Activated CD8-positive, alpha-beta memory T cell treated with anti-CD3 and anti-CD28 coated beads, Interleukin-2, amount 50 U/mL, for 4 hours (primary cell): ENCODE measurements around the gene JADE1.

ENCODE experiments used
- DNase-seq: peaks from one replicate; pipeline ENCODE4 v3.0.0-alpha.2; 2020

The JADE1 gene

DNA sequence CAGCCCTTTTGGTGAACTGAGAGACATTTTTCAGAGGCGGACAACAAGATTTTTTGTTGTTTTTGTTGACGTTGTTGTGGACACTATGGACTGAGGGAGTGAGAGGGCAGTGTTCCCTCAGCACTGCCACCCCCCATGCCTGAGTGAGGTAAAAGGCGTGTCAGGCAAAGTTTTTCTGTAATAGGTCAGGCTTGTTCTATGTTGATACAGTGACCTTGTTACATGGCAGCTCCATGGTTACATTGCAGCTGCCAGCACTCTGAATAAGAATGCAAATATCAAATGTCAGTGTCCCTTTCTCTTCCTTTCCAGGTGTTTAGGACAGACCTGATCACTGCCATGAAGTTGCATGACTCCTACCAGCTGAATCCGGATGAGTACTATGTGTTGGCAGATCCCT, 36.6 kb downstream of the JADE1 start:
- DNase-seq = no peak

DNA sequence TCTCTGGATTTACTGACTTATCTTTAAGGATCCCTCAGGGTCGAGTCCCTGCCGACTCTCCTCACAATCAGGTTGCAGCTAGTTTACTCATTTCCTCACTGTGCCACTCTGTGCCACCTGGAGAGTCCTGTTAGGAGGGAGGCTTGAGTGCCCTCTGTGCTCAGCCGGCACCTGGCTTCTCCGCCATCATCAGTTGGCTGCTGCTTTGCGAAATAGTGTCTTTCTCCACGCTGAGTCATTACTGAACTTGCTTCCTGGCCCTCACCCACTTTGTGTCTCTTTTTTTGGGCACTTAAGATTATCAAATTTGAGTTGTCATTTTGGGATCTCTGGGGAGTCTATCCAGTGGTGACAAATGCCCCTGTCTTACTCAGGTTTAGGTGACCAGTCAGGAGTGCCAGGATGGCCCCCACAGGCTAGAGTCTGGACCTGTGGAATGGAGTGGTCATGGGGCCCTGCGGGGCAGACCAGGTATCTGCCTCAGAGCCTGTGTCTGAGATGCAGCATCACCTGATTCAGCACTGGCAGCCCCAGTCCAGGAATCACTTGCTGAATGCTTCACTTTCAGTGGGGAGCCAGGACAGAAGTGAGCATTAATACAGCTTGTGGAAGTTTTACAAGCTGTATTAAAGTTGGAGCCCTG, 37.7 kb downstream of the JADE1 start:
- DNase-seq = no peak

DNA sequence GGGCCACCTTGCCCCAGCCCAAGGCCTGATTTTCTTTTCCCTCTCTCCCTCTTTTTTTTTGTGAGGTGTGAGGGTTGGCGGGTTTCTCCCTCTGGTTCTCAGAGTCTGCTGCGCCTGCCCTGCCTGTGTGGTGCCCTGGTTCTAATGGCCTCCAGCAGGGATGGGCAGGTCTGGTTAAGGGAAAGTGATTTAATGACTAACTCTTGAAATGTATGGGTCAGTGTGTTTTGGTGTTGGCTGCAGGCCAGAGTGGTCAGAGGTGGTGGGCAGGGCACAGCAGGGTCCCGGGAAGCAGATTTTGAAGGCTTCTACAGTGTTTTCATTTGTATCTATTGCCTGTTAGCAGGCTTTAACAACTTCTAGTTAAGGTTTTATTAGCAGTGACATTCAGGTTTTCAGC, 39.0 kb downstream of the JADE1 start:
- DNase-seq = no peak

DNA sequence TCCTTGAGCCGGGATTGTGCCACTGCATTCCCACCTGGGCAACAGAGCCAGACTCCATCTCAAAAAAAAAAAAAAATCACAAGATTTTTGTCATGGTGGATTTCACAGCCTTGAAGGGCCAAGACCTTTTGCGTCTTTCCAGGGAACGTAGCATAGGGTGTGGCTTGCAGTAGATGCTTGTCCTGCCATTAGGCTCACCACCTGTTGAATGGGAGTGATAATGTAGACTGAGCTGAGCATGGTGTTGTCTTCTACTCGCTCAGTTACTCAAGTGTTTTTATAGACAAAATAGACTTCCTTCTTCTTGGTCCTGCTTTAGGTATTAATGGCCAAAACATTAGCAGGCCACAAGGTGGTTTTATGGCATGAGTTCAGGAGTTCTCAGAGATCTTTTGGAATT, 40.8 kb downstream of the JADE1 start:
- DNase-seq = no peak

DNA sequence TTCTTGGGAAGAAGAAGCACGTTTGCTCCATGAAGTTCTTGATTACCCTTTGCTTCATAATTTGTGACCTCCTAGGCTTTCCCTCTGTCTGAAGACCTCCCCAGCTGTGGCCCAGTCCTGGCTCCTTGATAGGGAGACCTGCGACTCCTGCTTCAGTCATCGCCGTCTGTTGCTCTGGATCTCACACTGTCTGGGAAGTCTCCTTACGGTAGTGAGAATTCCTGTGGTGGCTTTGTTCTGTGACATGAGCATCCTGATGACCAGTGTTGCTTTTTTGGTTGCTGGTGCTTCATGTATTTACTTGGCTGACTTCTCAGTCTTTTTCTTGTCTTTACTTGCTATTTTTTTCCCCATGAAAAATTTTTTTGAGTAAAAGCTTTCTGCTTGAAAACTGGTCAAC, 44.2 kb downstream of the JADE1 start:
- no peak for DNase-seq

DNA sequence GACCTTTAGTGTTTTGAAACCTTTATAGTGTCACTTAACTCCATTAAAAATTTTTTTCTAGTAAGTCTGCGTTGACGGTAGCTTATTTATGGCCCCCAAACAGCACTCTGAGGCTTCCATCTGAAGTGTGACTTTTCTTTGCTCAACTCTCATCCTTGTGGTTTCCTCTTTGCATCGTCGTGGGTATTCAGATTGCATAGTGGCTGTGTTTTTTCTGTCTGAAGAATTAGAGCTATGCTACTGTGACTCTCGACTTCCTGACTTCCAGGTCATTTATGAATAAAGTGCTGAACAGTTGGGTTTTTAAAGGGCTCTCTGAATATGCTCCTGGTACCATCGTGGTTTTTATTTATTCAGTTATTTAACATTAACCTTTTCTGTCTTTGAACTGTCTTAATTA, 44.9 kb downstream of the JADE1 start:
- no peak for DNase-seq

DNA sequence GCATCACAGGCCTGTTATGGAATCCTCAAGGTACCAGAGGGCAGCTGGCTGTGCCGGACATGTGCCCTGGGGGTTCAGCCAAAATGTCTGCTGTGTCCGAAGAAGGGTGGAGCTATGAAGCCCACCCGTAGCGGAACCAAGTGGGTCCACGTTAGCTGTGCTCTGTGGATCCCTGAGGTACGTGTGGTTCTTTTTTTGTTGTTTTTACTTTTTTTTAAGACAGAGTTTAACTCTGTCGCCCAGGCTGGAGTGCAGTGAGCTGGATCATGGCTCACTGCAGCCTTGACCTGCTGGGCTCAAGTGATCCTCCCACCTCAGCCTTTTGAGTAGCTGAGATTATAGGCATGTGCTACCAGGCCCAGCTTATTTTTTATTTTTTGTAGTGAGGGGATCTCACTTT, 46.1 kb downstream of the JADE1 start:
- DNase-seq = no peak

DNA sequence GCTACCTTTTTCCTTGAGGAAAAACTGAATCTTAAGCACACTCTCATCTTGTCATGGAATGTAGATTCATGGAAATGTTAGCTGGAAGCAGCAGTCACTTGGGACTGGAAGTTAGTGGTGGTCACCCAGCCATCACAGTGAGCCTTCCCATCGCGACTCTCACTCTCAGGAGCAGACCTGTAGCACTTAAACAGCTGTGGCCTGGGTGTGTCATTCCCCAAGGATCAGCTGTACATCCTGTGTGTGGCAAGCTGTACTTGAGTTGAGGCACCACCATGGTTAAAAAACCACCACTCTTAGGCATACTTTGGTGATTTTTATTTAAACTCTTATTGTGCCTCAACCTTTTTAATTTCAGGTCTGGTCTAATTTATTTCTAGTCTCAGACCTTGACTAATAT, 46.7 kb downstream of the JADE1 start:
- DNase-seq = no peak

DNA sequence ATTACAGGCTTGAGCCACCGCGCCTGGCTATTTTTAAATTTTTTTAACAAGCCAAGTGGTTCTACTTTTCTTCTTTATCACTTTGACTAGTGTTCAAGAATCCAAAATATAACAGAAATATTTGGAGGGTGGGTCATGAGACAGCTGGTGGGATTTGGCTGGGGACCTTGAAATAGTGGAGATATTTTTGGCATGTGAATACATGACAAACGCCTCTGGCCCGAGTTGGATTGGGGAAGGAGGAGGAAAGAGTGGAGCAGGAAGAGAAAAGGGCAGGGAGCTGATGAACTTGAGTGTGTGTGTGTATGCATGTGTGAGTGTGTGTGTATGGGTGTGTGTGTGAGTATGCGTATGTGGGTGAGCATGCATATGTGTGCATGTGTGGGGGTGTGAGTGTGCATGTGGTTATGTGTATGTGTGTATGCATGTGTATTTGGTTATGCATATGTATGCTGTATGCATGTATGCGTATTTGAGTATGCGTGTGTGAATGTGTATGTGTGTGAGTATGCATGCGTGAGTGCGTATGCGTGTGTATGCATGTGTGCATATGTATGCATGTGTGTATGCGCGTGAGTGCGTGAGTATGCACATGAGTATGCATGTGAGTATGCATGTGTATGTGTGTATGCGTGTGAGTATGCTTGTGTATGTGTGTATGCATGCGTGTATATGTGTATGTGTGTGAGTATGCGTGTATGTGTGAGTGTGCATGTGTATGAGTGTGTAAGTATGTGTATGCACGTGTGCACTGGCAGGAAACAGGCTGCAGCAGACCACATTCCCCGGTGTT, 49.6 kb downstream of the JADE1 start:
- DNase-seq = no peak

DNA sequence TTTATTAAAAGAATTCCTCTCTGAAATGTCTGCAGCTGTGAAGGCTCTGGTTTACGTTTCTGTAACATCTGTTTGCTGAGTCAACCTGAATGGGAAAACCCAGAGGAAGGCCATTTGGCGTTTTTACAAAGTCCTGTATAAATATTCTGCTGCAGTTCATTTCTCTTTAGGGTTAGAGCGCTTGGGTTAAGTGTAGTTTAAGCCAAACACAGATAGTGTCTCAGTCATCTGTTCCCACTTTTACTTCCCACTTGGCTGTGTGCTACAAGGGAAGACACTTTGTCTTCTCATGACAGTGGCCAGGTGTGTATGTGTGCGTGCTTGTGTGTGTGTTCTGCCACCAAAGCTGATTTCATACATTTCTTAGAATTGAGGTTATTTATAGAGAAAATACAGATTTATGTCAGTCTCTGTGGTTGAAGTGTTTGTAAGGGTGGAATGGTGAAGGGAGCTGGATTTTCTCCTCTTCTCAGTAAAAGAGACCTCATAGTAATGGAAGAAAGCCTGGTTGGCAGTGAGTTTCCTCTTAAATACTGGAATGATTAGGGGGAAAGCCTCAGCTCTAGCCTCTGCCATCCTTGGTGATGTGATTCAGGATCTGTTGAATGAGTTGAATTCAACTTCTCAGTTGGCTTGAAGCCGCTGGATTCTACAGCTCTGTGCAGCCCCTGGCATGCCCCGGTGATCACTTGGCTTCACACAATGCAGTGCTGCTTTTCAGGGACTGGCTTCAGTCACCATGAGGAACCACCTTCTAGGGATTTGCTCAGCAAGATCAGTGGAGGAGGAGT, 50.6 kb downstream of the JADE1 start:
- no peak for DNase-seq

DNA sequence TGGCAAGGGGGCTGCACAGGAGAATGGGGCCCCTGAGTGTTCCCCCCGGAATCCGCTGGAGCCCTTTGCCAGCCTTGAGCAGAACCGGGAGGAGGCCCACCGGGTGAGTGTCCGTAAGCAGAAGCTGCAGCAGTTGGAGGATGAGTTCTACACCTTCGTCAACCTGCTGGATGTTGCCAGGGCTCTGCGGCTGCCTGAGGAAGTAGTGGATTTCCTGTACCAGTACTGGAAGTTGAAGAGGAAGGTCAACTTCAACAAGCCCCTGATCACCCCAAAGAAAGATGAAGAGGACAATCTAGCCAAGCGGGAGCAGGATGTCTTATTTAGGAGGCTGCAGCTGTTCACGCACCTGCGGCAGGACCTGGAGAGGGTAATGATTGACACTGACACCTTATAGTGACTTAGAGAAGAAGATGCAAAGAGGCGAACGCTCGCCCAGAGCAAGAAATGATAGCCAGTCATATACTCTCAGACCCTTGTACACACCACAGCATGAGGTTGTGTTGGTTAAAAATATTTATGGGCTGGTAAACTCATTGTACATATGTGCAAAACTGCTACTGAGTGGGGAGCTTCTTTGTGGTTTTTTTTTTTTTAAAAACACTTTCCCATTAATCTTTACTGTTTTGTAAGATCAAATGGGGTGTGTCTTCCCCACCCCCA, 52.5 kb downstream of the JADE1 start:
- DNase-seq = no peak

DNA sequence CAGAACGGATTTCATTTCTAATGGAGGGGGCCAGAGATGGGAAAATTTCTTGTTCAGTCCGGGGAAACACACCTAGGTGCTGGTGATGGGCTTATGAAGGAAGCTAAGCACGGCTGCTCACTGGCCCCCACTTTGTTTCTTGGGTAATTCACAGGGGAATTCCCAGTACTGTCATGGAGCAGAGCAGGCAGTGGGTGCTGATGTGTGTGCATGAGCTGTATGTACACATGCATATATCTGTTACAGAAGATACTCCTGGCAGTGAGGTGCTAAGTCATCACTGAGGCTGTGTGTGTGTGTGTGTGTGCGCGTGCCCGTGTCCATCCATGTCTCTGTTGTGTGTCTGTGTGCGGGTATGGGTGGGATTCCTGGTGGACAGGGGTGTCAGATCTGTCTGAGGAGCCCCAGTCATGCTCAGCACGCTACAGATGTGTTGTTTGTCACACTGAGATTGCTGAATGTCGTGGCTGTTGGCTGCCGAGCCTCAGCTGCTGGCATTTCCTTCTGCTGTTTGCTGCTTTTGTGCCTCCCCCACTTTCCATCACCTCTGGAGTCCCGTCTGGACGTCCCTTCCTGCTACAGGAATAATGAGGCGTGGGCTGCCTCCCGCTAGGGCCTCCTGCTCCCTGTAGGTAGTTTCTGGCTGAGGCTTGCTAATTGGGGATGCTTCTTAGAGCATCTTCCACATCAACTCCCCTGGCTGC, 53.3 kb downstream of the JADE1 start:
- peak; percentile 39 for DNase-seq

DNA sequence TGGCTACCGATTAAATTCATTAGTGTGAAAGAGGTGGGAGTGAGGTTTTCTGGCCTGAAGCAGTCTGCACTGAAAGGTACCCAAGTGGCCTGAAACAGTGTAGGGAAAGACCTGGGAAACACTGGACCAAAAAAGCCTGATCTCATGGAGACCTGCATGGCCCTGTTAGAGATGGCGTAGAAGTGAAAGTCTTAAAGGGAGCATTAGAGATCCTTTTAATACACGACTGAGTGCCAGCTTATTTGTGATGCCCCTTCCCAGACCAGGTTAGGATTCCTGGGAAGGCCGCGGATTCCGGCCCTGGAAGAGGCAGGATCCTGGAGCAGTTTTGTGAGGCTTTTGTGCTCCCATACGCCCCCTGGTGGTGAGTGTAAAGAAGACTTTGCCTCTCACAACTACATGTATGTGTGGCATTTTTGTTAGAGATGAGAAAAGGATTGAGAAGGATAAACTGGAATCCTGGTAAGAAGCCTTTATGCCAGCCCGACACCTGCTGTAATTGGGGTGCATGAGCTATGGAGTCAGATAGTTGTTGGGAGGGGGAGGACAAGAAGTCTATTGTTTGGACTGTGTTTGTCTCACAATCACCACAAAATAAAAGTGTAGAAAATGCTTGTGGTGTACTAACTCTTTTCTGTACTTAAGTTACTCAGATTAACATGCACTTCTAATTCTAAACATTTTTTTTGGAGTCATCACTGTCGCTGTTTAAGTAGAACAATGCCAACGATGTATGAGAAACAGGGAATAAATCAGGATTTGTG, 54.0 kb downstream of the JADE1 start:
- peak; percentile 69 for DNase-seq

DNA sequence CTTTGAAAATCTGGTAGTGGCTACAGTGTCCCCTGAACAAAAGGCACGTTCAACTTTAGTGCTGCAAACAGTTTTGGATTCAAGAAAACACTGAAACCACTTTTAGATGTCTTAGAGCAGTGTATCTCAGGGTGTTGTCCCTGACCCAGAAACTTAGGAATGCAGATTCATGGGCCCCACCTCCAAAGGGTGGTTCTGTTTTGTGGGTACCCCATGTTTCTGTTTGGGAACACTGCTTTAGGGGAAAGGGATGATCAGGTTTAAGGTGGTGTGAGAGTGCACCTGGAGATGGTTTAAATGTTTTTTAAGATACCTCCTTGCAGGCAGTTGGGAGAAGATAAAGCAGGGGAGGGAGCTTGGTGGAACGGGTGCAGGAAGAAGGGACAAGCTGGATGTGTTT, 55.6 kb downstream of the JADE1 start:
- no peak for DNase-seq

DNA sequence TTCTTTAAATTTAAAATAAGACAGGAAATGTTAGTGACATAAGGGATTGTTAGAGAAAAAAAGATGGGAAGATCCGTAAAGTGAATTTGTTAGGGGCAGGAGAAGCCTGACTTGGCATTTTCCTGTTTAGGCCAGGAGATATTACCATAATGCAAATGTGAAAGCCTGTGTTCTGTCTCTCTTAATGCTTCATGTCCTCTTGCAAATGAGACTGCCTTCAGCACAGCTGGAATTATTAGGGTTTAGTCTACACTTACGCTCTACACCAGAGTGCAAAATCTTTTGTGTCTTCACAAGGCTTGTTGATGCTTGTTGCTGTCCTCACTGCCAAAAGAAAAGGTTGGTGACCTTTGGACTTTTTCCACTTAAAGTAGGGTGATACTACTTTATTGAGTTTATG, 56.8 kb downstream of the JADE1 start:
- no peak for DNase-seq

DNA sequence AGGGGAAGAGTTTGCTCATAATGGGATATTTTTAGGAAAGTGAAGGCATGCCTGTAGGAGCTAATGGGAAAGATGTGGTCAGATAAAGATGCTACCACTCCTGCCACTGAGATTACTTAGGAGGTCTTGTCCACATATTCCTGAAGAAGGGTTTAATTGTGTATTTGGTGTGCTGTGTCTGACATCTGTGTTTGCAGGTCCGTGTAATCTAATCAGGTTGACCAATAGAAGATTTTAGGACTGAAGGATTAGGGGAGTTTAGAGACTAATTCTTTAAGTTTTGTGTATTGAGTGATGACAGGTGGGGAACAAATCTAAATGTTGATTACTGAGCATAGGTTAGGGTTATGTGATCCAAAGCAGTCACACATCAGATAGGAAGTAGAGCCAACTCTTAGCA, 57.2 kb downstream of the JADE1 start:
- DNase-seq = no peak

DNA sequence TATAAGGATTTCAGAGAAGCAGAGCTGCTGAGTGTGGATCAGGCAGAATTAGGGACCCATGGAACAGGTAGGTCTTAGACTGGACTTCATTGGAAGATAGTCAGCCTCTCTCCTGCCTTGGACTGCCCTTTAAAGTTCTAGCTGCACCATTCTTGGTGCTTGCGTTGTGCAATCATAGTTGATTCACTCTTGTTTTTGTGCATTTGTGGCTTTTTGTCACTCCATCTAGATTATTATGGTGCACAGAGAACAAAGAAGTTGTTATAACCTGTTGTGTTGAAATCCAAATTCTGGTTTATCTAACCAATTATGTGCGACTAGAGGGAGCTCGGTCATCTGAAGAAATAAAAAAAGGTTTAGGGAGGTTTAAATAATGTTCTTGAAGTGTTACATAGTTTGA, 59.3 kb downstream of the JADE1 start:
- DNase-seq = no peak

DNA sequence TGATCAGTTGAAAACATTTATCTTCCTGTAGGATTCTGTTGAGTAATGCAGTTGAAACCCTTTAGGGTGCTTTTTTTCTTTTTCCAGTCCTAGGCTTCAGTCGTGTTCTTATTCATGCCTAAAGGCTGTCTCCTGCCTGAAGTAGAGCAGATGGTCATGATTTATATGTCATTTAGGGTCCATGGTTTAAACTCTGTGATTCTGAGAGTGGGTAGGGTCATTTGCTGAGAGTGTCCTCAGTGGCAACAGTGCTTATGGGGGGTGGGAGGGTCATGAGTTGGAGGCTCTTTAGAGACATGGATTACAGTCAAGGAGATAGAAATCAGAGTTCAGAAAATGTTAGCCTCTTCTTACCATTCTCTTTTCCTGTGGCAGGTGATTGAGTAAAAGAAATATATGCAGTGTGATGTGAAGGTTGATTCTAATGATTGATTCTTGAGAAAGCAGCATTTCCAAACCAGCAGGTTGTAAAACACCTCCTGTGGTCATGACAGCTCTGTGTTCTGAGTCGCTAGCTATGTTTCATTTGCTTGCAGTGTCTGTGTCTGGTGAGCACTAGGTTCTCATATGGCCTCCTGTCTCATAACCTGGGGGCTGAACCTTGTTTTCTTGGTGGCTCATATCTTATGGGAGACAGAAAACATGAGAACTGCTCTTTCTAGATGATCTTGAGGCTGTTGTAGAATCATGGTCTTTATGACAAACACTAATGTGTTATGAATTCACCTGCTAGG, 60.4 kb downstream of the JADE1 start:
- no peak for DNase-seq

DNA sequence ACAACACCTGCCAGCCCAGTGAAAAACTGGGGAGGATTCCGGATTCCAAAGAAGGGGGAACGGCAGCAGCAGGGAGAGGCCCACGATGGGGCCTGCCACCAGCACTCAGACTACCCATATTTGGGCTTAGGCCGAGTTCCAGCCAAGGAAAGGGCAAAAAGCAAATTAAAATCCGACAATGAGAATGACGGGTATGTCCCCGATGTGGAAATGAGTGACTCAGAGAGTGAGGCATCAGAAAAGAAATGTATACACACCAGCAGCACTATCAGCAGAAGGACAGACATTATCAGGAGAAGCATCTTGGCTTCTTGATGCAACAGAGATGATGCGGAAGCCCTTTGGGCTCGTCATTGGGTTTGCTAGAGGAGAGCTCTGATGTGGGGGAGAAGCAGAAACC, 62.4 kb downstream of the JADE1 start:
- no peak for DNase-seq

DNA sequence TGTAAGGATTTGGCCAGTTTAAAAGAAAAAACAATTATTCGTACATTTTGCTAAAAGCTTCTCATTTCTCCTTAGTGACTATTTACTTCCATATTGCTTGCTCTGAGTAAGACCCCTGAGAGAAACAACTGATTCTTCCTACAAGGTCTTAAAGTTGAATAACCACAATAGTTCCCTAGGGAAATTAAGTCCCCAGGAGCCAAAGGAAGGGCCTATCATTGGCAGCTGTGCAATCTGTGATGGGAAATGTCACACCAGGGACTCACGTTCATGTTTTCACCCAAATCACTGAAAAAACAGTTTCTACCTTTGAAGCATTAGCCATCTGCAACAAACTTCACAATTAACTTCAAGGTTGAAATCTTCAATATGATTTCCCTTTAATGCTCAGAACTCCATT, 66.7 kb downstream of the JADE1 start:
- no peak for DNase-seq

DNA sequence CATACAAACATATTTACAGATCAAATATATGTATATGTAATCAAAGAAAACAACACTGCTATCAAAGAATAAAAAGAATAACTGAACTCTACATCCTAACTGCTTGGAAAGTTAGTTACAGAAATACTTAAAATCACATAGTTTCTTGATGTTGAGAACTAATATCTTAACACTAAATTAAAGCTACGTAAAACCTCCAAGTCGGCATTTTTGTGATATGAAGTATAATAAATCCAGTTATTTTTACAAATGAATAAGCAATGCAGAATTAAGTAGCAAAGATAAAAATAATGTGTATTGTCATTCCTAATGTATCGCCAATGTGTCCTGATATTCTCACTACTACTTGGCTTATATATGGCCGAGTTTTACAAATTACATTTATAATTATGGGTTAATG, 68.4 kb downstream of the JADE1 start:
- DNase-seq = no peak
